Brain microvascular endothelial cell (primary cell): Measurements from ENCODE around the gene YAP1.

Source experiments
- DNase-seq: peaks from one replicate; pipeline ENCODE4 v3.0.0-alpha.2; 2020
- H3K27ac ChIP-seq: fragments of 250-450 bp; sonication (Bioruptor Pico); 2 replicates; pipeline ENCODE4 v1.5.1; 2020; ENCODE audit warnings: mild to moderate bottlenecking, moderate library complexity
- H3K27me3 ChIP-seq: fragments of 250-450 bp; sonication (Bioruptor Pico); replicated peaks from 2 replicates; pipeline ENCODE4 v1.5.1; 2020; ENCODE audit warnings: mild to moderate bottlenecking
- H3K36me3 ChIP-seq: fragments of 250-450 bp; sonication (Bioruptor Pico); replicated peaks from 2 replicates; pipeline ENCODE4 v1.5.1; 2020; ENCODE audit warnings: mild to moderate bottlenecking
- H3K4me3 ChIP-seq: 2 replicates; pipeline ENCODE4 v1.5.1; 2011; ENCODE audit warnings: low read depth, mild to moderate bottlenecking, control low read depth, low read length, moderate library complexity
- CTCF ChIP-seq: IDR thresholded peaks from 2 replicates; pipeline ENCODE4 v1.5.1; 2011; ENCODE audit warnings: low read depth, mild to moderate bottlenecking, moderate library complexity, low read length, control low read depth, inconsistent platforms; ENCODE audit errors: missing control alignments
- in situ Hi-C: cut with HindIII; loops from 2 replicates; pipeline ENCODE4 v1.10.0; 2017; ENCODE audit warnings: low sequenced_read_pairs, low pct_ligation_motif_present

YAP1 gene

DNA sequence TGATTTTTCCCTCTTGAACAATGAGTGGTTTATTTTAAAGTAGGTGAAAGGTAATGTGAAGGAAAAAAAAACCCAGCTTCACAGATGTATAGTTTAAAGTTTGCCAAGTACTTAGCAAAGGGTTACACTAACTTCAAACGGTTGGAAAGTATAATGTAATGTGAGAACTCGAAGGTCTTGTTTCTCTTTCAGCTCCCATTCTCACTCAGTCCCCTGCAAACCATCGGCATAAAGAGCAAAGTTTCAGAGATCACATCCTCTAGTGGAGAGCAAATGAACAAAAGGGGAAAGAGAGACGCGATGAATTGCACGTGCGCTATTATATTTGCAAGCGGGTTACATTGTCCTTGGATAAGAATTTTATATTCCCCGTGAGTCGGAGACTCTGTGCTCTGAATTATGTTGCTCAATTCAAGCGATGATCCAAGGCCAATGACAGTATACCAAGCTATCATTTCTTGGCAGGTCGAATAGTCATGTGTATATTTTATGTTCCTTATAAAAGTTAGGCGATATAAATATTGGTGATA is 169.5 kb downstream of the YAP1 start:
- in situ Hi-C loops = no loop called here
- H3K36me3 ChIP-seq = no peaks in the 10 kb centered on the region
- no peak overlapping the region for H3K27ac ChIP-seq
- peak; percentile 48 for TF ChIP-seq CTCF
- peak; percentile 7 for DNase-seq
- H3K27me3 ChIP-seq = no peaks in the 10 kb centered on the region
- peak overlapping the region; percentile 23 for H3K4me3 ChIP-seq

- in situ Hi-C loops = no loop called here
- no peak for DNase-seq
- H3K36me3 ChIP-seq = no peaks in the 10 kb centered on the region
- no peak overlapping the region for H3K27ac ChIP-seq
- no peak for TF ChIP-seq CTCF
- no peak overlapping the region for H3K4me3 ChIP-seq
- H3K27me3 ChIP-seq = no peaks in the 10 kb centered on the region
Observed at GRCh38 chr11:102280245-102280833, 170.1 kb downstream of the YAP1 start.
